Astrocyte of the spinal cord (primary cell): Measurements from ENCODE around the gene IL1RAPL2.

Experiments
- DNase-seq: peaks from one replicate; pipeline ENCODE4 v3.0.0; 2011; ENCODE audit warnings: low read depth, low spot score
- H3K4me3 ChIP-seq: 2 replicates; pipeline ENCODE4 v1.5.1; 2011; ENCODE audit warnings: low read depth, mild to moderate bottlenecking, low read length, moderate library complexity
- in situ Hi-C: cut with HindIII; loops from 2 replicates; pipeline ENCODE4 v1.10.0; 2017; ENCODE audit warnings: low sequenced_read_pairs
- TF ChIP-seq, protein P1 (sequence below): IDR thresholded peaks from 2 replicates; pipeline ENCODE4 v1.5.1; 2012; ENCODE audit warnings: low read depth, mild to moderate bottlenecking, low read length, inconsistent platforms

Gene IL1RAPL2

DNA sequence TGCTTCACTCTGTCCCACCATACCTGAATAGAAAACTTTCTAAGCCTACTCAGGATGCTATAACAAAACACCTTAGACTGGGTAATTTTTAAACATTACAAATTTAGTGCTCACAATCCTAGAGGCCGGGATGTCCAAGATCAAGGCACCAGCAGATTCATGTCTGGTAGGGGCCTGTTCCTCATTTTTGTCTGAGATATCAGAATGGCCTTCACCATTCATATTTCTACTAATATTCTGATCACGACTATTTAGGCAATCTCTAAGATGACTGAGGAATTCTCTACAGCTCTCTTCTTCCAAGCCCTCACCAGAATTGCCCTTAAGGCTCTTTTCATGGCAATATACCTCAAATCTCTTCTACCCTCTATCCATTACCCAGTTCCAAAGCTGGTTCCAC is 1178.9 kb downstream of the IL1RAPL2 start:
- TF ChIP-seq, protein P1, sequence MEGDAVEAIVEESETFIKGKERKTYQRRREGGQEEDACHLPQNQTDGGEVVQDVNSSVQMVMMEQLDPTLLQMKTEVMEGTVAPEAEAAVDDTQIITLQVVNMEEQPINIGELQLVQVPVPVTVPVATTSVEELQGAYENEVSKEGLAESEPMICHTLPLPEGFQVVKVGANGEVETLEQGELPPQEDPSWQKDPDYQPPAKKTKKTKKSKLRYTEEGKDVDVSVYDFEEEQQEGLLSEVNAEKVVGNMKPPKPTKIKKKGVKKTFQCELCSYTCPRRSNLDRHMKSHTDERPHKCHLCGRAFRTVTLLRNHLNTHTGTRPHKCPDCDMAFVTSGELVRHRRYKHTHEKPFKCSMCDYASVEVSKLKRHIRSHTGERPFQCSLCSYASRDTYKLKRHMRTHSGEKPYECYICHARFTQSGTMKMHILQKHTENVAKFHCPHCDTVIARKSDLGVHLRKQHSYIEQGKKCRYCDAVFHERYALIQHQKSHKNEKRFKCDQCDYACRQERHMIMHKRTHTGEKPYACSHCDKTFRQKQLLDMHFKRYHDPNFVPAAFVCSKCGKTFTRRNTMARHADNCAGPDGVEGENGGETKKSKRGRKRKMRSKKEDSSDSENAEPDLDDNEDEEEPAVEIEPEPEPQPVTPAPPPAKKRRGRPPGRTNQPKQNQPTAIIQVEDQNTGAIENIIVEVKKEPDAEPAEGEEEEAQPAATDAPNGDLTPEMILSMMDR = no peak
- H3K4me3 ChIP-seq = no peak overlapping the region
- in situ Hi-C loops = no loop called here
- DNase-seq = no peak

DNA sequence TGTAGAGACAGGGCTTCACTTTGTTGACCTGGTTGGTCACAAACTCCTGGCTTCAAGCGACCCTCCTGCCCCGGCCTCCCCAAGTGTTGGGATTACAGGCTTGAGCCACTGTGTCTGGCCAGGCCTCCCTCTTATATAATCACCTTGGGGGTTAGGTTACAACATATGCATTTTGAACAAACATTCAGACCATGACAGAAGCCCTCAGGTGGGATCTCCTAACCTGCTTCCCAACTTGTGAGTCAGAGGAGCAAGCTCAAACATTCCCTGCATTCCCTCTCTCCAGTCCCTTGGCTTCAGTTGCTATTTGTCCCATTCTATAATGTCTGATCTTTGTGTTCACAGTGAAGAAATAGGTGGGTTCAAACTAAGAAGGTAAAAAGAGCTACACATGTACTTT is 1179.9 kb downstream of the IL1RAPL2 start:
- TF ChIP-seq, protein P1 = no peak
- in situ Hi-C loops = no loop called here
- H3K4me3 ChIP-seq = no peak overlapping the region
- no peak for DNase-seq

DNA sequence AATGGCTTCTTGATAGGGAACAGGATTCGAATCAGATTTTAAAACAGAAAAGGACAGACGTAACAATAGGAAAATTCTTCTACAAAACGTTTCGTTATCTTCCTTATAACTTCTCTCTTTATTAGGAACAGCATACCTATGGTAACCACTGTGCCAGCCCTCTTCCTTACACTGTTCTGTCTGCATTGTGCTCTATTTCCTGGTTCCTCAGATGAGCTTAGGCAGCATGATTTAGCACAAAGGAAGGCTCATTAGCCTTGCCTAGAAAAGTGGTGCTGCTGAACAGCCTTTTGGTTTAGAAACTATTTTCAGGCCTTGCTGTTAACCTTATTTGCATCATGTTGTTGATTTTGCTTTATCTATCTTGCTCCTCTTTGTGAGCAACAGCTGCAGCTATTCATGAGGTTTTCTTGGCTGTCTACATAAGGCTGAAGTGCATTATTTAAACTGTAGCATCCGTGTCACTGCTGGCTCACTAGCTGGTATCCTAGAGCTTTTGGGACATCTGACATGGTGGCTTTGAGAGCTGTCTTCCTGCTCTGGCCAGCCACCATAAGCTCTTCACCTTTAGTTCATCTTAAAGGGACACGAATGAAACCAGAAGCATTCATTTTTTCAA is 1186.4 kb downstream of the IL1RAPL2 start:
- in situ Hi-C loops = no loop called here
- no peak for DNase-seq

DNA sequence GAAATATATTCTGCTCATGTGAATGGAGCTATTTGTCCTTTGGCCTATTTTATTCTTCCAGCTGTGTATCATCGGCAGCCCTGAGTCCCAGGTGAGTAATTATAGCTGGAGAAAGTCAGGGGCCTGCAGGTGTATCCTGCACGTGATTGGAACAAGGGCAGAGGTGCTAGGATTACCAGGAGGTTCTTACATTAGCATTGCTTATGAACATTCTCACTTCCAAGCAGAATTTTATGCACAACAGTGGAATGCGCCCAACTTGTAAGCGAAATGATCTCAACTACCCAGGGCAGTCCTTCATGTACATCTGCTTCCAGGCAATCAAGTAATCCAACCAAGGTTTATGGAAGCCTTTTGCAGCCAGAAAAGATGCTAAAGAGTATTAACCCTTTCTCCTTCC is 1187.4 kb downstream of the IL1RAPL2 start:
- no peak for DNase-seq
- in situ Hi-C loops = no loop called here
- TF ChIP-seq, protein P1 = no peak
- no peak overlapping the region for H3K4me3 ChIP-seq

More for the DNA sequence above, 1186.4 kb downstream of the IL1RAPL2 start:
- no peak overlapping the region for H3K4me3 ChIP-seq
- TF ChIP-seq, protein P1 = no peak

DNA sequence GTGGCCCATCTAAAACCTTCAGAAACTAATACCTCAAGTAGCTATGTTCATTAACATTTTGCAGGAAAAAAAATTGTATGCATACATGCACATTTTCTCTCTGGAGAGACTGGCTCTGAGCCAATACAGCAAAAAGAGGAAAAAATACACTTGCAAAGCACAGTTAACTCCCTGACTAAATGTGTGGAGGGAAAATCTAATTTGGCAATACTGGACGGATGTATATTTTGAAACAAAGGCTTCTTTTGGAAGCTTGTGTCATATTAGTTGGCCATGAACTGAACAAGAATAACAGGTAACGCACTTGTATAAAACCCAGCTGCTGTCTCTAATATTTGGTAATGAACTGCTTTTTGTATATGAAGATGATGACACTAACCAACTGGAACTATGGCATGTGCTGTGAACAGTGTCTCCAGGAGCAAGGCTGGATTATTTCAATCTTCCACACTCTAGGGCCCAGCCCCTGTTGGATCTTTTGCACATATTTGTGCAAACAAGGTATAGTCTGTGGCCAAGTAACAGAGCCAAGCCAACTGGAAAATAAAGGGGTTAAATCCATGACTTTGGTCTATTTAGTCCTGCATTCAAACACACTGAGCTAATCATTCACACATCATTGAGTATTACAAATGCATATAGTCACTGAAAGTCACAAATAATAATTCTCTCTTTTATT is 1188.4 kb downstream of the IL1RAPL2 start:
- no peak for DNase-seq
- no peak overlapping the region for H3K4me3 ChIP-seq
- in situ Hi-C loops = no loop called here
- TF ChIP-seq, protein P1 = no peak

DNA sequence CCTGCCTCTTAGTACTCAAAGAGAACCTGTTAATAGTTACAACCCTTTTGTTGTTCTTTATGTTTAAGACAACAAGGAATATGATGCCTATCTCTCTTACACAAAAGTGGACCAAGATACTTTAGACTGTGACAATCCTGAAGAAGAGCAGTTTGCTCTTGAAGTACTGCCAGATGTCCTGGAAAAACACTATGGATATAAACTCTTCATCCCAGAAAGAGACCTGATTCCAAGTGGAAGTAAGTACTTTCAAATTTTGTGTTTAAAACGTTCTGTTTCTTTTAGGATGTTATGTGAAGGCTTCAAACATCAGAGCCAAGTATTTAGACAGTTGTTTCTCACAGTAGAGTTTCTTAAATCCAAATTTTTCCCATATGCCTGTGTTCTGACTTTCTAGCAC is 1189.1 kb downstream of the IL1RAPL2 start:
- TF ChIP-seq, protein P1 = no peak
- H3K4me3 ChIP-seq = no peak overlapping the region
- no peak for DNase-seq
- in situ Hi-C loops = no loop called here
